ENCODE data around the gene PLPPR3. TPM values are rescaled to one million over a fixed set of nuclear protein-coding genes. Genes with fewer than 3 reads are reported as not detected.
"Not testable (repeated sequence)": the region's sequence is repeated elsewhere in the genome, so short reads cannot be mapped to it uniquely, and the experiment has no call there.

The PLPPR3 gene
- total RNA-seq, 6 experiments from 2014 or later, result 0.09 TPM; not detected in 5

- DNase-seq, result no peak
- peaks cover 5% of the 10 kb centered on the region; the same call in 1 of the 2 replicates for H3K36me3 Mint-ChIP-seq (ENCODE audit: low read depth)
- H3K9me3 Mint-ChIP-seq, result peaks cover 4% of the 10 kb centered on the region; the same call in 1 of the 2 replicates
- H3K27me3 Mint-ChIP-seq (ENCODE audit: insufficient read depth), result peaks cover 24% of the 10 kb centered on the region
- H3K27ac Mint-ChIP-seq, result no peak overlapping the region
- H3K4me1 Mint-ChIP-seq (ENCODE audit: low read depth), result no peaks in the 10 kb centered on the region
- TF ChIP-seq, protein P1, sequence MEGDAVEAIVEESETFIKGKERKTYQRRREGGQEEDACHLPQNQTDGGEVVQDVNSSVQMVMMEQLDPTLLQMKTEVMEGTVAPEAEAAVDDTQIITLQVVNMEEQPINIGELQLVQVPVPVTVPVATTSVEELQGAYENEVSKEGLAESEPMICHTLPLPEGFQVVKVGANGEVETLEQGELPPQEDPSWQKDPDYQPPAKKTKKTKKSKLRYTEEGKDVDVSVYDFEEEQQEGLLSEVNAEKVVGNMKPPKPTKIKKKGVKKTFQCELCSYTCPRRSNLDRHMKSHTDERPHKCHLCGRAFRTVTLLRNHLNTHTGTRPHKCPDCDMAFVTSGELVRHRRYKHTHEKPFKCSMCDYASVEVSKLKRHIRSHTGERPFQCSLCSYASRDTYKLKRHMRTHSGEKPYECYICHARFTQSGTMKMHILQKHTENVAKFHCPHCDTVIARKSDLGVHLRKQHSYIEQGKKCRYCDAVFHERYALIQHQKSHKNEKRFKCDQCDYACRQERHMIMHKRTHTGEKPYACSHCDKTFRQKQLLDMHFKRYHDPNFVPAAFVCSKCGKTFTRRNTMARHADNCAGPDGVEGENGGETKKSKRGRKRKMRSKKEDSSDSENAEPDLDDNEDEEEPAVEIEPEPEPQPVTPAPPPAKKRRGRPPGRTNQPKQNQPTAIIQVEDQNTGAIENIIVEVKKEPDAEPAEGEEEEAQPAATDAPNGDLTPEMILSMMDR (IDR thresholded peaks at IDR 0.05), result no peak
- no peak overlapping the region for H3K4me3 Mint-ChIP-seq
These were observed 24.2 kb upstream of the PLPPR3 start for GRCh38 chr19:845707-846521.

DNA sequence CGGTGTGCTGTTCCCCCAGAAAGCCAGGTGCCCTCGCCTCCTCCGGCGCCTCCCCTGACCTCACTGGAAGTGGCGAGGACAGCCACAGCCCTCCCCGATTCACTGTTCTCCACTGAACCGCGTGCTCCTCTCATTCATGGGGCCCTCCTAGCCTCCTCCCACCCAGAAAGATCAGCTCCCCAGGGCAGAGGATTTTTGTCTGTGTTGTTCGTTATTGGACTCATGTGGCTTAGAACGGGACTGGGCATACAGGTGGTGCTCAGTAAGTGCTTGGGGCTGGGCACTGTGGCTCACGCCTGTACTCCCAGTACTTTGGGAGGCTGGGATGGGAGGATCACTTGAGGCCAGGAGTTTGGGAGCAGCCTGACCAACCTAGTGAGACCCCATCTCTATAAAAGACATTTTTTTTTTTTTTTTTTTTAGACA, 22.8 kb upstream of the PLPPR3 start:
- H3K27me3 Mint-ChIP-seq (ENCODE audit: insufficient read depth), result peaks cover 24% of the 10 kb centered on the region
- TF ChIP-seq, protein P1 (IDR thresholded peaks at IDR 0.05), result no peak
- H3K4me3 Mint-ChIP-seq, result no peak overlapping the region
- peaks cover 5% of the 10 kb centered on the region; the same call in 1 of the 2 replicates for H3K36me3 Mint-ChIP-seq (ENCODE audit: low read depth)
- peaks cover 4% of the 10 kb centered on the region; the same call in 1 of the 2 replicates for H3K9me3 Mint-ChIP-seq
- no peak overlapping the region for H3K27ac Mint-ChIP-seq
- H3K4me1 Mint-ChIP-seq (ENCODE audit: low read depth), result no peaks in the 10 kb centered on the region
- no peak for DNase-seq

DNA sequence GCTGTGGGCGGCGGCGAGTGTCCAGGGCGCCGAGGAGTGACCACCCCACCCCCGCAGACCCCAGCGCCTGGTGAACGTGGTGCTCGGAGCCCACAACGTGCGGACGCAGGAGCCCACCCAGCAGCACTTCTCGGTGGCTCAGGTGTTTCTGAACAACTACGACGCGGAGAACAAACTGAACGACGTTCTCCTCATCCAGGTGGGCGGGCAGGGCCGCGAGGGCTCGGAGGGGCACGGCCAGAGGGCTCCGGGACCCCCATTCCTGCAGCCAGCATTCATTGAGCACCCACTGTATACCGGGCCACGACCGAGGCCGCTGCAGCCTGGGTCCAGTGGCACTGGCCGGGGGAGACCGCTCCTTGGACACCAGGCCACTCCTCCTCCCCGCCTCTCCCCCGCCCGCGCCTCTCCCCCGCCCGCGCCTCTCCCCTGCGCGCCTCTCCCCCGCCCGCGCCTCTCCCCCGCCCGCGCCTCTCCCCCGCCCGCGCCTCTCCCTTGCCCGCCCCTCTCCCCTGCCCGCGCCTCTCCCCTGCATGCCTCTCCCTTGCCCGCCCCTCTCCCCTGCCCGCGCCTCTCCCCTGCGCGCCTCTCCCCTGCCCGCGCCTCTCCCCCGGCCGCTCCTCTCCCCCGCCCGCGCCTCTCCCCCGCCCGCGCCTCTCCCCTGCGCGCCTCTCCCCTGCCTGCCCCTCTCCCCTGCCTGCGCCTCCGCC, 22.2 kb upstream of the PLPPR3 start:
- Mint-ChIP-seq H3K27ac (no peak overlapping the region), H3K4me3 (no peak overlapping the region), H3K27me3 (ENCODE audit: insufficient read depth) (peaks cover 24% of the 10 kb centered on the region), H3K9me3 (peaks cover 4% of the 10 kb centered on the region; the same call in 1 of the 2 replicates), H3K4me1 (ENCODE audit: low read depth) (no peaks in the 10 kb centered on the region), H3K36me3 (ENCODE audit: low read depth) (peaks cover 5% of the 10 kb centered on the region; the same call in 1 of the 2 replicates)
- no peak for DNase-seq
- TF ChIP-seq, protein P1 (IDR thresholded peaks at IDR 0.05), result no peak

DNA sequence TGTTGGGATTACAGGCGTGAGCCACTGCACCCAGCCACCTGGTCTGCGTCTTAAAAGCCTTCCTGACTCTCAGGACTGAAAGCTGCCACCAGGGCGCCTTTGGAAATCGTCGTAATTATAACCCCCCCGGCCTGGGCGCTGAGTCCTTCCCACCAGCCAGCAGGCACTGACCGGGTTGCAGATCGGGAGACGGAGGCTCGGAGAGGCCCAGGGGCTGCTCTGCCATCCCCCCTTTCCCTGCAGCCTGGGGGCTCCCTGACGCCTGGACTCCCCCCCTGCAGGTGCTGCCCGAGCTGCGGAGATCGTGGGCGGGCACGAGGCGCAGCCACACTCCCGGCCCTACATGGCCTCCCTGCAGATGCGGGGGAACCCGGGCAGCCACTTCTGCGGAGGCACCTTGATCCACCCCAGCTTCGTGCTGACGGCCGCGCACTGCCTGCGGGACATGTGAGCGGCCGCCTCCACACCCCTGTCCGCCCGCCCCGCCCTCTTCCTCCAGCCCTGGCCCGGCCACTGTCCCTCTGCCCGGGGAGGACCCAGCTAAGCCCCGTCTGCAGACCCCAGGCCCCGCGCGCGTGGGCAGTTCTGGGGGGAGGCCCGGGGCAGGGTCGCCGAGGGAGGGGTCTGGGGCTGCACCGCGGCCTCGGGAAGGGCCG, 21.6 kb upstream of the PLPPR3 start:
- TF ChIP-seq, protein P1 (IDR thresholded peaks at IDR 0.05), result 0 out of 2 replicates have a peak, but pooled peaks have one; percentile 8
- H3K4me3 Mint-ChIP-seq, result no peak overlapping the region

GRCh38 chr19:842802-843179, 21.0 kb upstream of the PLPPR3 start:
- not testable (repeated sequence) for H3K4me1 Mint-ChIP-seq (ENCODE audit: low read depth); H3K9me3 Mint-ChIP-seq; H3K36me3 Mint-ChIP-seq (ENCODE audit: low read depth); DNase-seq; H3K4me3 Mint-ChIP-seq; H3K27ac Mint-ChIP-seq
- peaks cover 24% of the 10 kb centered on the region for H3K27me3 Mint-ChIP-seq (ENCODE audit: insufficient read depth)

More for the DNA sequence above, 21.6 kb upstream of the PLPPR3 start:
- DNase-seq, result no peak
- peaks cover 5% of the 10 kb centered on the region; the same call in 1 of the 2 replicates for H3K36me3 Mint-ChIP-seq (ENCODE audit: low read depth)
- peaks cover 4% of the 10 kb centered on the region; the same call in 1 of the 2 replicates for H3K9me3 Mint-ChIP-seq
- no peaks in the 10 kb centered on the region for H3K4me1 Mint-ChIP-seq (ENCODE audit: low read depth)
- H3K27ac Mint-ChIP-seq, result no peak overlapping the region
- H3K27me3 Mint-ChIP-seq (ENCODE audit: insufficient read depth), result peaks cover 24% of the 10 kb centered on the region

All from HFFc6 (cell line).